Peyer's patch (tissue), 4 donors: Measurements from ENCODE around the gene EVI2B. TPM values are rescaled to one million over a fixed set of nuclear protein-coding genes. Genes with fewer than 3 reads are reported as not detected.

Experiments
- DNase-seq, 3 donors: peaks; one replicate each; pipeline ENCODE4 v3.0.0-alpha.2; 2017 to 2019
- H3K27ac ChIP-seq, 4 donors: fragments of 200-600 bp; sonication (generic); one replicate each; pipeline ENCODE4 v1.5.1; 2016 to 2019
- H3K27me3 ChIP-seq, 2 donors: fragments of 200-600 bp; sonication (generic); one replicate each; pipeline ENCODE4 v1.5.1; 2019
- H3K36me3 ChIP-seq, 3 donors: fragments of 200-600 bp; sonication (generic); one replicate each; pipeline ENCODE4 v1.5.1; 2016 to 2019
- H3K4me1 ChIP-seq, 4 donors: fragments of 200-600 bp; sonication (generic); one replicate each; pipeline ENCODE4 v1.5.1; 2016 to 2019
- H3K4me3 ChIP-seq, 4 donors: fragments of 200-600 bp; sonication (generic); 1 replicate in 3 of 4; 2 replicates in 1 of 4; pipeline ENCODE4 v1.5.1; 2016 to 2019; ENCODE audit warnings: mild to moderate bottlenecking in 1 of 4
- H3K9me3 ChIP-seq, 4 donors: fragments of 200-600 bp; sonication (generic); one replicate each; pipeline ENCODE4 v1.5.1; 2016 to 2019; ENCODE audit warnings: mild to moderate bottlenecking in 1 of 4
- POLR2A ChIP-seq, 2 donors: fragments of 450-650 bp; IDR thresholded peaks; one replicate each; pipeline ENCODE4 v1.5.1; 2017; ENCODE audit warnings: antibody characterized with exemption in 2 of 2, mild to moderate bottlenecking in 2 of 2, moderate library complexity in 2 of 2
- total RNA-seq, 4 donors: library from RNA; depleted of rRNA; stranded (reverse); fragments of >200 nt; gene quantifications; one replicate each; pipeline ENCODE4 v1.1.0, GENCODE V29; 2016
- TF ChIP-seq, protein P1 (sequence below), 6 experiments: fragments of 450-650 bp in 4 of 6; fragments of 200-600 bp in 2 of 6; sonication (generic) in 1 of 6; IDR thresholded peaks; one replicate each; pipeline ENCODE4 v1.5.1; 2017 to 2019; ENCODE audit warnings: antibody characterized with exemption in 6 of 6, mild to moderate bottlenecking in 3 of 6, moderate library complexity in 1 of 6

The EVI2B gene
- total RNA-seq, 4 donors from 2014 or later = 5.6 to 70.1 (median 8.7) TPM

- no peak overlapping the region for H3K27ac ChIP-seq
- H3K36me3 ChIP-seq = peaks cover 0 to 3% (median 0%) of the 10 kb centered on the region in 3 donors
- no peak overlapping the region for H3K4me3 ChIP-seq
- H3K27me3 ChIP-seq = no peaks in the 10 kb centered on the region
- TF ChIP-seq POLR2A (IDR thresholded peaks at IDR 0.05) = no peak
- TF ChIP-seq, protein P1, sequence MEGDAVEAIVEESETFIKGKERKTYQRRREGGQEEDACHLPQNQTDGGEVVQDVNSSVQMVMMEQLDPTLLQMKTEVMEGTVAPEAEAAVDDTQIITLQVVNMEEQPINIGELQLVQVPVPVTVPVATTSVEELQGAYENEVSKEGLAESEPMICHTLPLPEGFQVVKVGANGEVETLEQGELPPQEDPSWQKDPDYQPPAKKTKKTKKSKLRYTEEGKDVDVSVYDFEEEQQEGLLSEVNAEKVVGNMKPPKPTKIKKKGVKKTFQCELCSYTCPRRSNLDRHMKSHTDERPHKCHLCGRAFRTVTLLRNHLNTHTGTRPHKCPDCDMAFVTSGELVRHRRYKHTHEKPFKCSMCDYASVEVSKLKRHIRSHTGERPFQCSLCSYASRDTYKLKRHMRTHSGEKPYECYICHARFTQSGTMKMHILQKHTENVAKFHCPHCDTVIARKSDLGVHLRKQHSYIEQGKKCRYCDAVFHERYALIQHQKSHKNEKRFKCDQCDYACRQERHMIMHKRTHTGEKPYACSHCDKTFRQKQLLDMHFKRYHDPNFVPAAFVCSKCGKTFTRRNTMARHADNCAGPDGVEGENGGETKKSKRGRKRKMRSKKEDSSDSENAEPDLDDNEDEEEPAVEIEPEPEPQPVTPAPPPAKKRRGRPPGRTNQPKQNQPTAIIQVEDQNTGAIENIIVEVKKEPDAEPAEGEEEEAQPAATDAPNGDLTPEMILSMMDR (IDR thresholded peaks at IDR 0.05) = no peak
- no peak for DNase-seq
- peaks cover 0 to 3% (median 0%) of the 10 kb centered on the region in 4 donors for H3K4me1 ChIP-seq
- H3K9me3 ChIP-seq = no peaks in the 10 kb centered on the region
These were observed 59.2 kb downstream of the EVI2B start for GRCh38 chr17:31254654-31255053.

Other genes with a start within 250 kb of the EVI2B start
- gene NF1, start 219.1 kb downstream of the EVI2B start, total RNA-seq = 100 to 1,000 TPM in 2 of 4 donors, 10 to 100 TPM in 2; 66.8 to 106 (median 95.6) TPM
- gene OMG, start 16.8 kb downstream of the EVI2B start, total RNA-seq = not detected
- gene EVI2A, start 7.6 kb upstream of the EVI2B start, total RNA-seq = 10 to 100 TPM in 1 of 4 donors, 1 to 10 TPM in 2, not detected in 1; 1.4 to 12.4 (median 5.8) TPM
- gene RAB11FIP4, start 77.6 kb upstream of the EVI2B start, total RNA-seq = 10 to 100 TPM; 52.8 to 69.3 (median 64.9) TPM